ENCODE data around the gene STPG2. TPM values are rescaled to one million over a fixed set of nuclear protein-coding genes. Genes with fewer than 3 reads are reported as not detected.

Gene STPG2
- total and polyA plus RNA-seq, 2 of the 8 experiments (the other 6 are each of a cell fraction or from before 2014, with no cell fraction given), result 0.03 TPM; not detected in 1

DNA sequence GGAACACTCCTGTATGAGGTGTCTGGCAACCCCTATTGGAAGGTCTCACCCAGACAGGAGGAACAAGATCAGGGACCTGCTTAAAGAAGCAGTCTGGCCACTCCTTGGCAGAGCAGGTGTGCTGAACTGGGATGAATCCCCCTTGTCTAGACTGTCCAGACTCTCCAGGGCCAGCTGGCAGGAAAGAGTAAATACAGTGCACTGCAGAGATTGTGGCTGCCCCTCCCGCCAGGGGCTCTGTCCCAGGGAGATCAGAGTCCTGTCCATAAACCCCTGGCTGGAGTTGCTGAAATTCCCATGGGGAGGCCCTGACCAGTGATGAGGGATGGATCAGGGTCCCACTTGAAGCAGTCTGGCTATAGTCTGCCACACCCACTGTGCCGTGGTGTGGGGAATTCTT, 17.7 kb downstream of the STPG2 start:
- Histone ChIP-seq H2BK12ac (ENCODE audit: low read depth, low read length) (no peak overlapping the region), H2BK20ac (ENCODE audit: low read length) (no peak overlapping the region), H3K79me2 (ENCODE audit: control insufficient read depth in 1 of 2, insufficient read depth in 2 of 2, low read length in 2 of 2) (no peaks in the 10 kb centered on the region), H3K9me3 (ENCODE audit: insufficient read depth in 2 of 2, low read depth in 1 of 2, low read length in 1 of 2) (no peaks in the 10 kb centered on the region), H2BK120ac (replicated peaks; ENCODE audit: low read depth, low read length) (no peak overlapping the region), H2BK5ac (ENCODE audit: low read depth, low read length) (no peak overlapping the region), H4K5ac (ENCODE audit: insufficient read length, low read depth, low read length) (no peak overlapping the region), H2AFZ (ENCODE audit: low read length) (no peak overlapping the region), H2AK5ac (ENCODE audit: low read depth, low read length) (no peak overlapping the region), H3K4ac (replicated peaks; ENCODE audit: insufficient read length, low read depth, low read length) (no peak overlapping the region), H3K4me1 (replicated peaks in 1 of 4; ENCODE audit: control insufficient read depth in 3 of 4, insufficient read depth in 4 of 4, low read length in 3 of 4) (no peaks in the 10 kb centered on the region), H3K14ac (ENCODE audit: insufficient read length) (no peak overlapping the region), H2BK15ac (ENCODE audit: low read length) (no peak overlapping the region), H3K4me3 (ENCODE audit: extremely low read depth in 1 of 4, insufficient read depth in 2 of 4, low read depth in 3 of 4, low read length in 4 of 4) (no peak overlapping the region), H3K56ac (replicated peaks; ENCODE audit: insufficient read length, low read depth, low read length) (no peak overlapping the region), H3K4me2 (ENCODE audit: insufficient read depth in 1 of 2, low read depth in 2 of 2, low read length in 2 of 2) (no peak overlapping the region), H3K27me3 (replicated peaks in 1 of 4; ENCODE audit: control insufficient read depth in 3 of 4, extremely low read depth in 1 of 4, insufficient read depth in 3 of 4, low read length in 3 of 4) (no peaks in the 10 kb centered on the region), H4K8ac (ENCODE audit: extremely low read depth, insufficient read depth, low read length) (no peak overlapping the region), H3K27ac (ENCODE audit: low read depth, low read length) (no peak overlapping the region), H4K91ac (replicated peaks; ENCODE audit: insufficient read length, low read length) (no peak overlapping the region), H3K23ac (ENCODE audit: insufficient read length) (no peak overlapping the region), H3K9ac (replicated peaks in 1 of 4; ENCODE audit: extremely low read depth in 1 of 4, low read depth in 3 of 4, low read length in 3 of 4) (no peak overlapping the region), H3K23me2 (ENCODE audit: low read depth, low read length) (no peaks in the 10 kb centered on the region), H3K18ac (ENCODE audit: extremely low read depth, low read length) (no peak overlapping the region), H3K36me3 (ENCODE audit: control insufficient read depth in 2 of 4, insufficient read depth in 4 of 4, low read length in 3 of 4) (no peaks in the 10 kb centered on the region), H3K79me1 (ENCODE audit: low read depth, low read length) (no peaks in the 10 kb centered on the region), H4K20me1 (replicated peaks in 1 of 2; ENCODE audit: control insufficient read depth in 1 of 2, insufficient read depth in 2 of 2, low read length in 2 of 2) (no peaks in the 10 kb centered on the region)
- 78% methylated on average over 2 of the region's 2 CpGs; no CpG with 5 or more reads in 1 of the 2 experiments for whole genome bisulfite sequencing, 2 experiments (ENCODE audit: extremely low coverage in 1 of 2, insufficient coverage in 1 of 2, insufficient read length in 1 of 2, insufficient replicate concordance in 2 of 2, low coverage in 1 of 2, low lambda C conversion rate in 2 of 2, missing lambda C conversion rate in 1 of 2)
- no peak for DNase-seq (ENCODE audit: low read depth in 1 of 2, low spot score in 2 of 2)
- POLR2A ChIA-PET (ENCODE audit: partially characterized antibody), result no interaction called here
- CTCF ChIA-PET (ENCODE audit: partially characterized antibody), result interaction anchor here (0.7 to 1.3 kb wide), 3 partner anchors 17 to 300 kb away, joined by 3 to 5 read pairs (median 3); partner anchors contain the start of gene STPG2
- no peak for FAIRE-seq
- TF ChIP-seq JUN (IDR thresholded peaks at IDR 0.05; ENCODE audit: low read depth, low read length) (no peak), ZNF274 (IDR thresholded peaks at IDR 0.05; ENCODE audit: borderline replicate concordance, extremely low read depth, low read length) (no peak), SIX5 (IDR thresholded peaks at IDR 0.05; ENCODE audit: low read depth, low read length) (no peak), POLR2AphosphoS5 (IDR thresholded peaks at IDR 0.05; ENCODE audit: low read depth, low read length) (no peak), TBP (IDR thresholded peaks at IDR 0.05; ENCODE audit: low read depth, low read length) (no peak), KDM1A (IDR thresholded peaks at IDR 0.05; ENCODE audit: borderline replicate concordance, low read length) (no peak), RAD21 (IDR thresholded peaks at IDR 0.05 in 1 of 2, conservative IDR thresholded peaks at IDR 0.05 in 1 of 2; ENCODE audit: low read depth in 2 of 2, low read length in 2 of 2) (no peak), ASH2L (IDR thresholded peaks at IDR 0.05; ENCODE audit: low read length) (no peak), CREB1 (IDR thresholded peaks at IDR 0.05) (no peak), CEBPB (IDR thresholded peaks at IDR 0.05; ENCODE audit: low read depth, low read length) (no peak)
- TF ChIP-seq, protein P1, sequence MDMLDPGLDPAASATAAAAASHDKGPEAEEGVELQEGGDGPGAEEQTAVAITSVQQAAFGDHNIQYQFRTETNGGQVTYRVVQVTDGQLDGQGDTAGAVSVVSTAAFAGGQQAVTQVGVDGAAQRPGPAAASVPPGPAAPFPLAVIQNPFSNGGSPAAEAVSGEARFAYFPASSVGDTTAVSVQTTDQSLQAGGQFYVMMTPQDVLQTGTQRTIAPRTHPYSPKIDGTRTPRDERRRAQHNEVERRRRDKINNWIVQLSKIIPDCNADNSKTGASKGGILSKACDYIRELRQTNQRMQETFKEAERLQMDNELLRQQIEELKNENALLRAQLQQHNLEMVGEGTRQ (IDR thresholded peaks at IDR 0.05; ENCODE audit: low read length), result no peak
- TF ChIP-seq, protein P2, sequence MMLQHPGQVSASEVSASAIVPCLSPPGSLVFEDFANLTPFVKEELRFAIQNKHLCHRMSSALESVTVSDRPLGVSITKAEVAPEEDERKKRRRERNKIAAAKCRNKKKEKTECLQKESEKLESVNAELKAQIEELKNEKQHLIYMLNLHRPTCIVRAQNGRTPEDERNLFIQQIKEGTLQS (IDR thresholded peaks at IDR 0.05; ENCODE audit: insufficient read depth, low read depth, low read length), result no peak

Data from H1 (cell line).